ENCODE results near the gene UNKL. TPM values are rescaled to one million over a fixed set of nuclear protein-coding genes. Genes with fewer than 3 reads are reported as not detected.

UNKL gene
- total and polyA plus RNA-seq, 2 of the 8 experiments (the other 6 are each of a cell fraction or from before 2014, with no cell fraction given), result 25.1 to 31.8 TPM

DNA sequence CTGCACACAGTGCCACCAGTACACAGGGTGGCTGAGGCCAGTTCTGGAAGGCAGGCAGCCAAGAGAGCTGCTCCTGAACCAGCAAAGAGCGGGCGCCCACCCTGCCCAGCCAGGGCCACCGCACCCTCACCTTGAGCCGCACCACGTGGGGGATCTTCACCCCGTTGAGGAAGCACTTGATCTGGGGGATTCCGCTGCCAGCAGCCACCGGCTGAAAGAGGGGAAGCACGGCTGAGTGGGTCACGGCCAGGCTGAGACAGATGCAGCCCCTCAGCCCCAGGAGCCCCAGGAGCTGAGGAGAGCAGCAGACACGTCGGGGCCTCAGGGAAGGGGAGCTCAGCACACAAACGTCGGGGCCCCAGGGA, 44.5 kb upstream of the UNKL start (continued):
- TF ChIP-seq SP4 (IDR thresholded peaks at IDR 0.05; ENCODE audit: low read length), result no peak
- TF ChIP-seq ZNF274 (IDR thresholded peaks at IDR 0.05; ENCODE audit: borderline replicate concordance, extremely low read depth, low read length), result no peak
- TF ChIP-seq KDM5A (IDR thresholded peaks at IDR 0.05; ENCODE audit: low read length), result no peak
- TF ChIP-seq SUZ12 (IDR thresholded peaks at IDR 0.05; ENCODE audit: low read length), result no peak
- TF ChIP-seq MAFK (IDR thresholded peaks at IDR 0.05; ENCODE audit: low read depth, low read length), result no peak
- TF ChIP-seq, protein P1, sequence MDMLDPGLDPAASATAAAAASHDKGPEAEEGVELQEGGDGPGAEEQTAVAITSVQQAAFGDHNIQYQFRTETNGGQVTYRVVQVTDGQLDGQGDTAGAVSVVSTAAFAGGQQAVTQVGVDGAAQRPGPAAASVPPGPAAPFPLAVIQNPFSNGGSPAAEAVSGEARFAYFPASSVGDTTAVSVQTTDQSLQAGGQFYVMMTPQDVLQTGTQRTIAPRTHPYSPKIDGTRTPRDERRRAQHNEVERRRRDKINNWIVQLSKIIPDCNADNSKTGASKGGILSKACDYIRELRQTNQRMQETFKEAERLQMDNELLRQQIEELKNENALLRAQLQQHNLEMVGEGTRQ (IDR thresholded peaks at IDR 0.05; ENCODE audit: low read length), result no peak
